ENCODE measurements around the gene SETD4. TPM values are rescaled to one million over a fixed set of nuclear protein-coding genes. Genes with fewer than 3 reads are reported as not detected.

Gene SETD4
- total and polyA plus RNA-seq, 2 of the 13 experiments (the other 11 are each of a cell fraction or from before 2014, with no cell fraction given), result 7.1 to 14.4 TPM

DNA sequence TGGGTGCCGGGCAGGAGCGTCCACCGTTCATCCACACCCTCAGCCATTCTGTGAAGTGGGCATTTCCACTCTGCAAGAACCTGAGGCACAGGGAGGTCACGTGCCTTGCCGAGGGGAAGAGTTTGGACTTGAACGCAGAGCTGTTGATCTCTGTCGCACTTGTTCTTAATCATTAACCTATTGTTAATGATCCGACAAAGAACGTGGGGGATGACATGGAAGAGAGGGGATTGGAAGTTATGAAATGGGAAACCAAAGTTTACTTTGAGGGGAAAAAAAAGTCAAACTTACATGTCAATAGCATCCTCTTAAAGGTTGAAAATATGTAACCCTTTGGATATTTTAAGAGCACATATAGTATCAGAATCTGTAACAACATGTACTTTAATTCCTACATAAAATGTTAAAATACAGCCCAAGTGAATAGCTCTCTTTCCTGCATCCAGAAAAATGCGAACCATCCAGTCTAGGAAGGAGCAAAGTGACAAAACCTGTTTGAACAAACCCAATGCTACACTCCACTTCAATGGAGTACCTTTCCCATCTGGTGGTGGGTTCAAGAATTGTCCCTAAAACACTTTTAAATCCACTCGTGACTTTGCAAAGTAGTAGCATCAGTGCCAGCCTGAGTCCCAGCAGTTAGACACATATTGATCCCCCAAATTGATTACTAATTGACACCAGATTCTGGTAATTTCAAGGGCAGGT lies 75.5 kb downstream of the SETD4 start (continued):
- TF ChIP-seq ZFX (CRISPR knock-in tag; IDR thresholded peaks at IDR 0.05; ENCODE audit: low read depth), result no peak
- TF ChIP-seq MYC (CRISPR knock-in tag; IDR thresholded peaks at IDR 0.05; ENCODE audit: borderline replicate concordance), result peak; percentile 27; the same call in 1 of the 2 replicates
- TF ChIP-seq BHLHE40 (IDR thresholded peaks at IDR 0.05; ENCODE audit: low read length), result peak; percentile 90
- TF ChIP-seq, protein P1, sequence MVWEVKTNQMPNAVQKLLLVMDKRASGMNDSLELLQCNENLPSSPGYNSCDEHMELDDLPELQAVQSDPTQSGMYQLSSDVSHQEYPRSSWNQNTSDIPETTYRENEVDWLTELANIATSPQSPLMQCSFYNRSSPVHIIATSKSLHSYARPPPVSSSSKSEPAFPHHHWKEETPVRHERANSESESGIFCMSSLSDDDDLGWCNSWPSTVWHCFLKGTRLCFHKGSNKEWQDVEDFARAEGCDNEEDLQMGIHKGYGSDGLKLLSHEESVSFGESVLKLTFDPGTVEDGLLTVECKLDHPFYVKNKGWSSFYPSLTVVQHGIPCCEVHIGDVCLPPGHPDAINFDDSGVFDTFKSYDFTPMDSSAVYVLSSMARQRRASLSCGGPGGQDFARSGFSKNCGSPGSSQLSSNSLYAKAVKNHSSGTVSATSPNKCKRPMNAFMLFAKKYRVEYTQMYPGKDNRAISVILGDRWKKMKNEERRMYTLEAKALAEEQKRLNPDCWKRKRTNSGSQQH (CRISPR knock-in tag; IDR thresholded peaks at IDR 0.05; ENCODE audit: low read depth), result peak; percentile 28; the same call in 1 of the 2 replicates
- TF ChIP-seq RORA (CRISPR knock-in tag; IDR thresholded peaks at IDR 0.05), result no peak
- no peak for TF ChIP-seq MAZ (IDR thresholded peaks at IDR 0.05; ENCODE audit: borderline replicate concordance, low read depth, low read length)
- TF ChIP-seq MAZ (CRISPR knock-in tag; IDR thresholded peaks at IDR 0.05; ENCODE audit: low read depth), result no peak
- no peak for TF ChIP-seq STAT5B (CRISPR knock-in tag; IDR thresholded peaks at IDR 0.05)
- TF ChIP-seq, protein P2, sequence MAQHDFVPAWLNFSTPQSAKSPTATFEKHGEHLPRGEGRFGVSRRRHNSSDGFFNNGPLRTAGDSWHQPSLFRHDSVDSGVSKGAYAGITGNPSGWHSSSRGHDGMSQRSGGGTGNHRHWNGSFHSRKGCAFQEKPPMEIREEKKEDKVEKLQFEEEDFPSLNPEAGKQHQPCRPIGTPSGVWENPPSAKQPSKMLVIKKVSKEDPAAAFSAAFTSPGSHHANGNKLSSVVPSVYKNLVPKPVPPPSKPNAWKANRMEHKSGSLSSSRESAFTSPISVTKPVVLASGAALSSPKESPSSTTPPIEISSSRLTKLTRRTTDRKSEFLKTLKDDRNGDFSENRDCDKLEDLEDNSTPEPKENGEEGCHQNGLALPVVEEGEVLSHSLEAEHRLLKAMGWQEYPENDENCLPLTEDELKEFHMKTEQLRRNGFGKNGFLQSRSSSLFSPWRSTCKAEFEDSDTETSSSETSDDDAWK (CRISPR knock-in tag; IDR thresholded peaks at IDR 0.05), result no peak
- TF ChIP-seq, protein P3, sequence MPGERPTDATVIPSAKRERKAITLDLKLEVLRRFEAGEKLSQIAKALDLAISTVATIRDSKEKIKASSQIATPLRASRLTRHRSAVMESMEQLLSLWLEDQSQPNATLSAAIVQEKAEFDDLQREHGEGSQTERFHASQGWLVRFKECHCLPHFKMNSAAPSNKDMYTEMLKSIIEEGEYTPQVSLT (CRISPR knock-in tag; IDR thresholded peaks at IDR 0.05; ENCODE audit: borderline replicate concordance, low read depth), result no peak
- TF ChIP-seq TGIF2 (CRISPR knock-in tag; IDR thresholded peaks at IDR 0.05), result no peak
- no peak for TF ChIP-seq ZNF292 (CRISPR knock-in tag; IDR thresholded peaks at IDR 0.05; ENCODE audit: borderline replicate concordance, low read depth)
- no peak for TF ChIP-seq ZNF720 (CRISPR knock-in tag; IDR thresholded peaks at IDR 0.05)
- peak; percentile 62 for TF ChIP-seq STAG1 (CRISPR knock-in tag; IDR thresholded peaks at IDR 0.05)
- no peak for TF ChIP-seq IRF2 (CRISPR knock-in tag; IDR thresholded peaks at IDR 0.05)
- TF ChIP-seq SKI (IDR thresholded peaks at IDR 0.05; ENCODE audit: partially characterized antibody), result no peak
- TF ChIP-seq PAX8 (CRISPR knock-in tag; IDR thresholded peaks at IDR 0.05; ENCODE audit: borderline replicate concordance), result no peak
- TF ChIP-seq HES4 (CRISPR knock-in tag; IDR thresholded peaks at IDR 0.05; ENCODE audit: borderline replicate concordance), result no peak
- TF ChIP-seq ZNF484 (CRISPR knock-in tag; IDR thresholded peaks at IDR 0.05; ENCODE audit: borderline replicate concordance, low read depth), result no peak
- peak; percentile 67; the same call in 1 of the 2 replicates for TF ChIP-seq TARDBP (CRISPR knock-in tag; IDR thresholded peaks at IDR 0.05)
- no peak for TF ChIP-seq CHCHD3 (CRISPR knock-in tag; IDR thresholded peaks at IDR 0.05)
- TF ChIP-seq MLLT10 (CRISPR knock-in tag; IDR thresholded peaks at IDR 0.05), result no peak
- TF ChIP-seq DNMT3B (CRISPR knock-in tag; conservative IDR thresholded peaks at IDR 0.05), result no peak
- TF ChIP-seq TEAD2 (CRISPR knock-in tag; IDR thresholded peaks at IDR 0.05), result no peak
- TF ChIP-seq, protein P4, sequence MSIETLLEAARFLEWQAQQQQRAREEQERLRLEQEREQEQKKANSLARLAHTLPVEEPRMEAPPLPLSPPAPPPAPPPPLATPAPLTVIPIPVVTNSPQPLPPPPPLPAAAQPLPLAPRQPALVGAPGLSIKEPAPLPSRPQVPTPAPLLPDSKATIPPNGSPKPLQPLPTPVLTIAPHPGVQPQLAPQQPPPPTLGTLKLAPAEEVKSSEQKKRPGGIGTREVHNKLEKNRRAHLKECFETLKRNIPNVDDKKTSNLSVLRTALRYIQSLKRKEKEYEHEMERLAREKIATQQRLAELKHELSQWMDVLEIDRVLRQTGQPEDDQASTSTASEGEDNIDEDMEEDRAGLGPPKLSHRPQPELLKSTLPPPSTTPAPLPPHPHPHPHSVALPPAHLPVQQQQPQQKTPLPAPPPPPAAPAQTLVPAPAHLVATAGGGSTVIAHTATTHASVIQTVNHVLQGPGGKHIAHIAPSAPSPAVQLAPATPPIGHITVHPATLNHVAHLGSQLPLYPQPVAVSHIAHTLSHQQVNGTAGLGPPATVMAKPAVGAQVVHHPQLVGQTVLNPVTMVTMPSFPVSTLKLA (IDR thresholded peaks at IDR 0.05), result no peak

Data from HepG2 (cell line).